IPS-18a (cell line): Measurements from ENCODE around the gene CST7.
"Not testable (repeated sequence)": the region's sequence is repeated elsewhere in the genome, so short reads cannot be mapped to it uniquely, and the experiment has no call there.

ENCODE experiments used
- H3K27ac ChIP-seq: one replicate; pipeline ENCODE4 v1.5.1; 2013; ENCODE audit warnings: low read length
- H3K27me3 ChIP-seq: one replicate; pipeline ENCODE4 v1.6.1; 2013; ENCODE audit warnings: mild to moderate bottlenecking, low read length; ENCODE audit not compliant: control insufficient read depth, insufficient read depth
- H3K36me3 ChIP-seq: one replicate; pipeline ENCODE4 v1.6.1; 2013; ENCODE audit warnings: low read depth, low read length; ENCODE audit not compliant: control insufficient read depth
- H3K4me1 ChIP-seq: one replicate; pipeline ENCODE4 v1.6.1; 2013; ENCODE audit warnings: low read depth, low read length; ENCODE audit not compliant: control insufficient read depth
- H3K4me3 ChIP-seq: one replicate; pipeline ENCODE4 v1.5.1; 2013; ENCODE audit warnings: low read length
- H3K9ac ChIP-seq: one replicate; pipeline ENCODE4 v1.6.1; 2013; ENCODE audit warnings: mild to moderate bottlenecking, low read length, moderate library complexity
- H3K9me3 ChIP-seq: one replicate; pipeline ENCODE4 v1.6.1; 2013; ENCODE audit warnings: low read depth, low read length; ENCODE audit not compliant: control insufficient read depth

CST7 gene

DNA sequence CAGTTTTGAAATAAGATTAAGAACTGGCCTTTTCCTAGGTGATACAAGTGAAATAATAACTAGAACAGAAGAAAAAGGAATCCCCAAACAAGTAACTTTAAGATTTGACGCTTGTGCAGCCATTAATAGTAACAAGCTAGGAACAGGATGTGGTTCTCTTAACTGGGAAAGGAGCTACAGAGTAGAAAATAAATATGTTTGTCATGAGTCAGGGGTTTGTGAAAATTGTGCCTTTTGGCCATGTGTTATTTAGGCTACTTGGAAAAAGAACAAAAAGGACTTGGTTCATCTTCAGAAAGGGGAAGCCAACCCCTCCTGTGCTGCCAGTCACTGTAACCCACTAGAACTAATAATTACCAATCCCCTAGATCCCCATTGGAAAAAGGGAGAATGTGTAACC lies 17.2 kb upstream of the CST7 start:
- H3K4me1 ChIP-seq, result peaks cover 10% of the 10 kb centered on the region
- H3K27ac ChIP-seq, H3K4me3 ChIP-seq, H3K9me3 ChIP-seq, H3K27me3 ChIP-seq, H3K36me3 ChIP-seq, H3K9ac ChIP-seq: not testable (repeated sequence)

DNA sequence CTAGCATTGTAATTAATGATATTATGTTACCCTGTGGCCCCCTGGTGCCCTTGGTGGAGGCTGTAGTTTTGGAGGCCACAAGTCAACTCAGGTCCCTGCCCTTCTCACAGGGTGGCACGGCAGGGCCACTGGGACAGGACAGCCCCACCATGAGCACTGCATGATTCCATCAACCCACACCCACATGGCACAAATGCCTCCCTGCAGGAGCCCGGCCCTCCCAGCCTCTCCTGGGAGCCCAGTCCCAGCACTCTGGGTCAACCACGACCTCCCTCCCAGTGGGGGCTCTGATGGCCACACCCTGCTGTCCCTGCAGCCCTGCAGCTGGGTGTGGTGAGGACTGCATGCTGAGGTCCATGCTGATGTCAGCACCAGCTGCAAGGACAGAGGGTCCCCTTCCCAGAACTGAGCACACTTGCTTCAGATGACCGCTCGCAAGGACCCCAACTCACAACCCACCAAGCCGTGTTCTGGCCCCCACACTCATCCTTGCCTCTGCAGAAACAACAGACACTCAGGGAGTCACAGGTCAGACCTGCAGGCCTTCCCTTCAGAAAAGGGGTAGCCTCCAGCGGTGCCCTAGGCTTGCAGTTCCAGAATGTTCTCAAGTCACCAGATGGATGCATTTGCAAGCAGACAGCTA lies 15.7 kb upstream of the CST7 start:
- no peak overlapping the region for H3K27ac ChIP-seq
- H3K9ac ChIP-seq, result no peak overlapping the region
- H3K4me1 ChIP-seq, result peaks cover 10% of the 10 kb centered on the region

DNA sequence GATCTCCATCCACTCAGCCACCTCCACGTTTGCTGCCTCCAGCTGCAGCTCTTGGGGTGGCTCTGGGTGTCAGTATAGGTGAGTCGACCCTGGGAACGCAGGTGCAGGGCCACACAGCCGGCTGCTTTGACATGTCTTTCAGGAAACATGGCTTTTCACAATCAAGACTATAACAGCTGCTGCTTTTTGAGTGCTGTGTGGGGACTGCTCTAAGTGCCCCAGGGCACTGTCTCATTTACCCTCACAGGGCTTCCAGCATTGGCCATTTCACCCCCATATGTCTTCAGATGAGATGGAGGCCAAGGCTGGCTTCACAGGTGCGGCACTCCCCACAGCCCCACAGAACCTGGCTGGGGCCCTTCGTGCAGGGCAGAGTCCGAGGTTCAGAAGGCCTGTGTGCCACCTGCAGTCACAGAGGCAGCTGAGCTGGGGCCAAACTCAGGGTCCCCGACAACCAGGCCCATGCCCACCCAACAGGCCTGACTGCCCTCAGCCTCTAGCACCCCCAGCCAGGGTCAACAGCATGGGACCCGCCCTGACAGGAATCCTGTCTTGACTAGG lies 14.9 kb upstream of the CST7 start:
- no peaks in the 10 kb centered on the region for H3K27me3 ChIP-seq
- no peaks in the 10 kb centered on the region for H3K36me3 ChIP-seq
- H3K4me1 ChIP-seq, result peaks cover 10% of the 10 kb centered on the region
- no peak overlapping the region for H3K9ac ChIP-seq
- no peaks in the 10 kb centered on the region for H3K9me3 ChIP-seq
- H3K27ac ChIP-seq, result no peak overlapping the region
- no peak overlapping the region for H3K4me3 ChIP-seq

More for the DNA sequence above, 15.7 kb upstream of the CST7 start:
- no peaks in the 10 kb centered on the region for H3K27me3 ChIP-seq
- no peak overlapping the region for H3K4me3 ChIP-seq
- no peaks in the 10 kb centered on the region for H3K9me3 ChIP-seq
- H3K36me3 ChIP-seq, result no peaks in the 10 kb centered on the region

DNA sequence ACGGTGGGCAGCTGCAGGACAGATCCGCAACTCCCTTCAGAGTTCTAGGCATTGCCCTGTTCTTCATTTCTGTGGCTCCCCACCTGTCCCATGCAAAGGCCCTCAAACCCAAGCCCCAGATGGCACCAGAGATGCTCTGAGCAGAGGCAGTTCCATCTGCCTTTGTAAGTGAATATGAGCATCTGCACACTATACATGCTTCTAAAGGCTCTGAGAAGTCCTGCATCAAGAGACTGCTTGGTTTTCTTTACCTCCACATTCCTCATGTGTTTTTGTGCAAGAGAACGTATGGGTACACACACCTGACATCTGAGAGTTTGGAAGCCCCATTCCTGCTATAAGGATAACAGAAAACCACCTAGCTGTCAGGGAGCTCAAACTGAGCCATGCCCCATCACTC lies 14.4 kb upstream of the CST7 start:
- peaks cover 10% of the 10 kb centered on the region for H3K4me1 ChIP-seq

DNA sequence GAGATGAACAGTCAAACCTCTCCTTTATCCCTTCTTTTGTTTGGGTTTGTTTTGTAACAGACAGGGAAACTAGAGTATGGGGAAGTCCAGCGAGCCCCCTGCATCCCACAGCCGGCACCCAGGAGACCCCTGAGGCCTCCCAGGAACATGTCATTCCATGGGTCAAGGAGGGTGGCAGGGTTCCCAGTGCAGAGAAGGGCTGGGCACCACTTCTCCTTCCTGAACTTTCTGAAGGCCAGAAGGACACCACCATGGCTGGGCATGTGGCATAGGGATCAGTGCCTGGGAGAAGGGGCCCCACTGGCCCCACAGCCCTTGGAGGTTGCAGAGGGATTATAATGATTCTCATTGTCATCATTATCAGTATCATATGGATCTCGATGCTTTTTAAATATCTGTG lies 13.9 kb upstream of the CST7 start:
- Histone ChIP-seq H3K4me1 (peaks cover 6% of the 10 kb centered on the region), H3K9ac (no peak overlapping the region), H3K9me3 (no peaks in the 10 kb centered on the region), H3K4me3 (no peak overlapping the region), H3K36me3 (no peaks in the 10 kb centered on the region), H3K27me3 (no peaks in the 10 kb centered on the region), H3K27ac (no peak overlapping the region)

More for the DNA sequence above, 14.4 kb upstream of the CST7 start:
- Histone ChIP-seq H3K27me3 (no peaks in the 10 kb centered on the region), H3K9ac (no peak overlapping the region), H3K4me3 (no peak overlapping the region), H3K9me3 (no peaks in the 10 kb centered on the region), H3K27ac (no peak overlapping the region), H3K36me3 (no peaks in the 10 kb centered on the region)

DNA sequence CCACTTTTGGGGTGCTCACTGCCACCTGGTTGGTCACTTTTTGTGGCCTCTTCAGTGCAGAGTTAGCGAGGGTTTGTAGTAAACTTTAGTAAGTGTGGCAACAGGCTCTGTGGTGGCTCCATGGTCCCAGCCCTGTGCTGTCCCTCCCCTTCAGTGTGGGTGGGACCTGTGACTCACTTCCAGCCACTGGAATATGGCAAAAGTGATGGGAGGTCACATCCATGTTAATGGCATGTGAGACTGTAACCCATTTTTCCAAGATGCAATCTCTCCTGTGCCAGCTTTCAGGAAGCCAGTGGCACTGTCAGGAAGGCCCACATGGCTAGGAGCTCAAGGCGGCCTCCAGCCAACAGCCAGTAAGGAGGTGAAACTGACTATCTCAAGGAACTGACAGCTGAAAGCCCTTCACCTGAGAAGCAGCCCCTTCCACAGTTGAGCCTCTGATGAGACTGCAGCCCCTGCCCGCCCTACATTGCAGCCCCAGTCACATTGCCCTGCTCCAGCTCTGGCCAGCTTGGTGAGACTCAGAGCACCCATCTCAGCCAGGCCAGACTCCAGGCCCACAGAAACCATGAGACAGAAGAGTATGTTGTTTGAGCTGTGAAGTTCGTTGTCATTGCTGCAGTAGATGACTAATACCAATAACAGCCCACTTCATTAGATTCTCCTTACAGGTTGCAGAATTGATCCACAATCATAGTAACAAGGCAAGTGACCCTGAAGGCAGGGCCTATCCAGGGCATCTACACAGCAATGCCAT lies 13.1 kb upstream of the CST7 start:
- peaks cover 3% of the 10 kb centered on the region for H3K9me3 ChIP-seq
- H3K4me1 ChIP-seq, result no peaks in the 10 kb centered on the region
- H3K27me3 ChIP-seq, result no peaks in the 10 kb centered on the region
- no peaks in the 10 kb centered on the region for H3K36me3 ChIP-seq
- no peak overlapping the region for H3K27ac ChIP-seq
- H3K4me3 ChIP-seq, result no peak overlapping the region
- H3K9ac ChIP-seq, result no peak overlapping the region

DNA sequence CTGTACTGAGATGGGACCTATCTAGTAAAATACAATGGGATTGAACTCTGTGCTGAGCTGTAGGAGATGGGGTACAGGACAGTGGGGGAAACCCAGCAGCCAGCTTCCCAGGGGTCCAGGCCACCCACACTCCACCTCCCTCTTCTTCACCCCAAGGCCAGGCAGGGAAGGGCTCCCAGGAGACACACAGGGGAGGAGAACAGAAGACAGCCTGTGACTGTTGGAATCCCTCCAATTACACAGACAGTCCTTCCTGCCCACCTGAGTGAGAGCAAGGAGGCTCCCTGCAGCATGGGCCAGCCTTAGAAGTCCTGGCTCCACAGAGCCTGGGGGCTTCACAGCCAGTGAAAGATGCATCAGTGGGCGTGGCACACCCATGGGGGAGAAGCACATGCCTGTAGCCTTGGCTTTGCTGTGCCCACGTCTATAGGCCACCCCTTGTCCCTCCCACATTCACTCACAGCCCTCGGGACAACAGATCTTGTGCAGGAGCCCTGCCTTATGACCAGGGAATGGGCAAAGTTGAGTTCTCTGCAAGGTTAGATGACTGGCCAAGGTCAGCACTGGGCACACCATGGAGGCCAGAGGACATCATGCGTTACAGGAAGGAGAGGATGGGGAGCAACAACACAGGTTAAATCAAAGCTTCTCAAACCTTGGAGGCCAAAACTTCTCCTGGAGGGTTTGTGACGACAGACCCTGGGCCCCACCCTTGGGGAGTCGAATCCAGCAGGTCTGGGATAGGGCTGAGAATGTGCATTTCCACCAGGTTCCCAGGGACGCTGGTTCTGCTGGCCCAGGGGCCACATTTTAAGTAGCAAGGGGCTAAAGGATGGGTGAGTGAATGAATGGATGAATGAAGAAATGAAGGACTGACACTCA lies 12.3 kb upstream of the CST7 start:
- H3K27ac ChIP-seq, result no peak overlapping the region
- H3K9ac ChIP-seq, result no peak overlapping the region
- no peaks in the 10 kb centered on the region for H3K4me1 ChIP-seq
- peaks cover 6% of the 10 kb centered on the region for H3K9me3 ChIP-seq
- H3K36me3 ChIP-seq, result no peaks in the 10 kb centered on the region
- no peak overlapping the region for H3K4me3 ChIP-seq
- H3K27me3 ChIP-seq, result no peaks in the 10 kb centered on the region

DNA sequence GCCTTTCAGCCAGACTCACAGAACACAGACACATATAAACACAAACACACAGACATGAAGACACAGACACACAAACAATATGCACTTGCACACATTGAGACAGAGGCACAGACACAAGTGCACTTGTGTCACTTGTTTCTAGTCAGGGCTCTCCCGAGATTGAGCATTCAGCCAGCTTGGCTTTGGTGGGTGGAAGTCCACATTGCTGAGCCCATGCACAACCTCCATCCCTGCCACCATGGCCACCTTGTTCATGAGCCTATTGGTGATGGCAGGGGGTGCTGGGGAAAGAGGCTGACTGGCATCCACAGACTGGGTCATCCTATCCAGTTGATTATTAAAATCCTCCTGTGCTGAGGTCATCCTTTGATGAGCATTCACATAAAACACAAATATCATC lies 11.5 kb upstream of the CST7 start:
- no peak overlapping the region for H3K4me3 ChIP-seq
- H3K4me1 ChIP-seq, result no peaks in the 10 kb centered on the region
- H3K27me3 ChIP-seq, result no peaks in the 10 kb centered on the region
- no peak overlapping the region for H3K27ac ChIP-seq
- no peaks in the 10 kb centered on the region for H3K36me3 ChIP-seq
- H3K9ac ChIP-seq, result no peak overlapping the region
- peaks cover 6% of the 10 kb centered on the region for H3K9me3 ChIP-seq

DNA sequence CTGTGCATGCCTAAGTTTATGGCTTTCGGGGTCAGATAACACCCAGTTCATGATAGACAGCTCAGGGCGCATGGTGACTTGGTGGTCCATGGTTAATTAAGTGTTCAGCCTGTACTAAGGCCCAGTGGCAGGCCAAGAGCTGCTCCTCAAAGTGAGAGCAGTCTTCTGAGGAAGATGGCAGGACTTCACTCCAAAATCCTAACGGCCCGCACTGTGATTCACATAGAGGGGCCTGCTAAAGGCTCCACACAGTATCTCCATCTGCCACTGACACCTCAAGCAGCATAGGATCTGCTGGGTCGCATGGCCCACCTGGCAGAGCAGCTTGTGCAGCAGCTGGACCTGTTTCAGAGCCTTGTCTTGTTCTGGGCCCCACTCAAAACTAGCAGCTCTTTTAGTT lies 10.6 kb upstream of the CST7 start:
- no peaks in the 10 kb centered on the region for H3K27me3 ChIP-seq
- no peak overlapping the region for H3K9ac ChIP-seq
- H3K4me3 ChIP-seq, result no peak overlapping the region
- no peak overlapping the region for H3K27ac ChIP-seq
- H3K9me3 ChIP-seq, result peaks cover 6% of the 10 kb centered on the region
- H3K4me1 ChIP-seq, result no peaks in the 10 kb centered on the region
- H3K36me3 ChIP-seq, result no peaks in the 10 kb centered on the region

DNA sequence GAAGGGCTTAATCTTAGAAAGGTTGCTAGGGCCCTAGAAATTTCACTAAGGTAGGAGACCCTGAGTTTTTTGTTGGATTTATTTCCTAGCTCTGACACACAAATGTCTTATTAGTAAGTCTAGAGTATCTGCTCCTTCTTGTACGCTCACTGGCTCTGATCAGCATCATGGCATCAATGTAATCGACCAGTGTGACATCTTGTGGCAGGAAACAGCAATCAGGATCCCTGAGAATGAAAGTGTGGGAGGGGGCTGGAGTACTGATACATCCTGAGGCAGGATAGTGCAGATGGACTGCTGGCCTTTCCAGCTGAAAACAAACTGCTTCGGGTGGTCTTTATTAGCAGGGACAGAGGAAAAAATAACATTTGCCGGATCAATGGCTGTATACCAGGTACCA lies 10.0 kb upstream of the CST7 start:
- Histone ChIP-seq H3K36me3 (no peaks in the 10 kb centered on the region), H3K27me3 (no peaks in the 10 kb centered on the region), H3K4me3 (no peak overlapping the region), H3K4me1 (no peaks in the 10 kb centered on the region), H3K27ac (no peak overlapping the region), H3K9ac (no peak overlapping the region), H3K9me3 (peaks cover 6% of the 10 kb centered on the region)

DNA sequence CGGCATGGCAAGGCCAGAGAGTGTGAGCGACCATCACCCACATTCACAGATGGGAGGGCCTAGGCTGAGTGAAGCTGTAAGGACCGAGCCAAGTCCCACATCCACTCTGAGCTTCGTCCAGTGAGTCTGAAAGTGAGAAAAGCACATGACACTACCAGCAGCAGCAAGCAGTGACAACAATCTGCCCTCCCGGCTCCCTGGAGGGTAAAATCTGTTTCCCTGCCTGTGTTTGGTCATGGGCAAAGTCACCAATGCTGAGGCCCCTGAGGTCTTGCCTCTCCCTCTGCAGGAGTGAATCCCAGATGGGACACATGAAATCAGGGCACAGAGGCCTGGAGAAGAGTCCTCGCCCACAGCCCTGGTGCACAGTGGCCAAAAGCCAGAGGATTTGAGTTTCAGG lies 6.4 kb upstream of the CST7 start:
- H3K4me3 ChIP-seq, result no peak overlapping the region

More for the DNA sequence above, 6.4 kb upstream of the CST7 start:
- Histone ChIP-seq H3K27me3 (no peaks in the 10 kb centered on the region), H3K4me1 (no peaks in the 10 kb centered on the region), H3K36me3 (no peaks in the 10 kb centered on the region), H3K9me3 (peaks cover 6% of the 10 kb centered on the region), H3K9ac (no peak overlapping the region), H3K27ac (no peak overlapping the region)
